ENCODE results near the gene VSIG10. TPM values are rescaled to one million over a fixed set of nuclear protein-coding genes. Genes with fewer than 3 reads are reported as not detected.

Gene VSIG10
- total and polyA plus RNA-seq, 2 of the 13 experiments (the other 11 are each of a cell fraction or from before 2014, with no cell fraction given) = 25.6 to 42.5 TPM

- TF ChIP-seq ZFP82 (CRISPR knock-in tag; IDR thresholded peaks at IDR 0.05; ENCODE audit: borderline replicate concordance) = no peak
- peak; percentile 94; the same call in 1 of the 2 replicates for TF ChIP-seq ZBTB3 (CRISPR knock-in tag; IDR thresholded peaks at IDR 0.05; ENCODE audit: borderline replicate concordance, low read depth)
- peak; percentile 84; the same call in 1 of the 2 replicates for TF ChIP-seq MTA1 (CRISPR knock-in tag; IDR thresholded peaks at IDR 0.05; ENCODE audit: borderline replicate concordance)
- 0 out of 2 replicates have a peak, but pooled peaks have one; percentile 31 for TF ChIP-seq HOMEZ (CRISPR knock-in tag; IDR thresholded peaks at IDR 0.05; ENCODE audit: low read depth)
- TF ChIP-seq ZNF746 (CRISPR knock-in tag; IDR thresholded peaks at IDR 0.05) = 0 out of 2 replicates have a peak, but pooled peaks have one; percentile 47
- peak; percentile 40; the same call in 1 of the 2 replicates for TF ChIP-seq ZNF782 (CRISPR knock-in tag; IDR thresholded peaks at IDR 0.05; ENCODE audit: borderline replicate concordance)
- TF ChIP-seq HIVEP1 (CRISPR knock-in tag; IDR thresholded peaks at IDR 0.05) = no peak
- TF ChIP-seq MED1 (CRISPR knock-in tag; IDR thresholded peaks at IDR 0.05) = peak; percentile 82
- peak; percentile 42; the same call in 1 of the 2 replicates for TF ChIP-seq MAX (IDR thresholded peaks at IDR 0.05)
- peak; percentile 72; the same call in 1 of the 2 replicates for TF ChIP-seq HMG20A (CRISPR knock-in tag; IDR thresholded peaks at IDR 0.05; ENCODE audit: borderline replicate concordance)
- no peak for TF ChIP-seq FLYWCH1 (CRISPR knock-in tag; IDR thresholded peaks at IDR 0.05)
- TF ChIP-seq MLXIP (CRISPR knock-in tag; IDR thresholded peaks at IDR 0.05; ENCODE audit: borderline replicate concordance) = no peak
- 0 out of 2 replicates have a peak, but pooled peaks have one; percentile 25 for TF ChIP-seq ZNF362 (CRISPR knock-in tag; IDR thresholded peaks at IDR 0.05; ENCODE audit: borderline replicate concordance)
- TF ChIP-seq MED8 (CRISPR knock-in tag; IDR thresholded peaks at IDR 0.05; ENCODE audit: insufficient replicate concordance) = no peak
- TF ChIP-seq DPF2 (CRISPR knock-in tag; IDR thresholded peaks at IDR 0.05; ENCODE audit: borderline replicate concordance, low read depth) = 0 out of 2 replicates have a peak, but pooled peaks have one; percentile 50
- TF ChIP-seq MAF1 (CRISPR knock-in tag; IDR thresholded peaks at IDR 0.05; ENCODE audit: borderline replicate concordance) = 0 out of 2 replicates have a peak, but pooled peaks have one; percentile 48
- TF ChIP-seq GPBP1L1 (CRISPR knock-in tag; IDR thresholded peaks at IDR 0.05) = no peak
- no peak for TF ChIP-seq ZNF414 (CRISPR knock-in tag; IDR thresholded peaks at IDR 0.05)
- peak; percentile 42 for TF ChIP-seq ZNF781 (CRISPR knock-in tag; IDR thresholded peaks at IDR 0.05; ENCODE audit: borderline replicate concordance, not compliant biosample characterization)
- peak; percentile 38; the same call in 1 of the 2 replicates for TF ChIP-seq ZNF788 (CRISPR knock-in tag; IDR thresholded peaks at IDR 0.05; ENCODE audit: borderline replicate concordance)
Measured at GRCh38 chr12:118126119-118126757, 22.4 kb upstream of the VSIG10 start (continued).
